ENCODE data around the gene PEAK3.

PEAK3 gene, protein sequence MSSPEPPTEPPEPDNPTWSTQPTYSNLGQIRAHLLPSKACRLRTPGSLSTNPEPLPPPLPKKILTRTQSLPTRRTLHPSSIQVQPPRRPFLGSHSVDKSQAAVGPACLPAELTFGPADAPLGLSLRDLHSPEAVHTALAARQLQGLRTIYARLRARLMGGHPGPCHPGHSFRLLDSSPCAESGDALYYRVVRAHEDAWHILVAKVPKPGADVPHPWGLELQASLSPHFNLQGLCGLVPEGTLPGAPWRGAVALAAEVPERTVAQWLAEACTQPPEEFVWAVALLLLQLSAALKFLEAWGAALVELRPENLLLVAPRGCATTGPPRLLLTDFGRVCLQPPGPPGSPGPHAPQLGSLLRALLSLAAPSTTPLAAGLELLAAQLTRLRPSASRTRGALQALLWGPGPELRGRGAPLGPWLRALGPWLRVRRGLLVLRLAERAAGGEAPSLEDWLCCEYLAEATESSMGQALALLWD

DNA sequence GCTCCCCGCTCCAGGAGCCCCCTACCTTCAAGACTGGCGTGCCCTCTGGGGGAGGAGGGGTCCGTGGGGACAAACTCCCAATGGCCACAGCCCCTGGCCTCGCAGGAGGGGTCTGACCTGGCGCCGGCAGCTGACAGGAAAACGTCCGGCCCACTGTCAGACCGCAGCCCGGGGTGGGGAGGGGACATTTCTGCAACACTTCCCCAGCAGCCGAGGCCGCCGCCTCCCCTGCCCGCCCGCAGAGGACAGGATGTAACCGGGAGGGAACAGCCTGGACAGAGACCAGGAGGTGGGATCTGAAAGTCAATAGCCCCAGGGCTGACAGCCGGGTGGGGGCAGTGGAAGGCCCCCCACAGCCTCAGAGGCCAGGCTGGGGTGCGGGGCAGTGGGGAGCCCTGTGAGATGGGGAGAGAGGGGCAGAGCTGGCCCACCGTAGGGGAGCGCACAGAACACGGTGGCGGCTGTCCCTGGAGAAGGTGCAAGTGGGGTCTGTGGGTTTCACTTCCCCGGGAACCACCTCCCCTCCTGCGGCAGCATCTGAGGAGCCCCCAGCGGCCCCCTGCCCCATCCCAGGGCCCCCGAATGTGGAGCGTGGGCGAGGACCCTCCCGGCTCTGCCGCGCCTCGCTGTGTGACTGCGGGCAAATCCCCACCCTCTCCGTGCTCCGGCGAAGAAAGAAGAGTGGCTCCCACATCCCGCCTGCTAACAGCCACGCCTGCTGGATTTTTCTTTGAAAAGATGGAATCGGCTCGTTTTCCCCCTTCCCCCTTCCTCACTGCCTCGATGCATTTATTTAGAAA lies at the start of gene PEAK3:
TSS of gene PEAK3 (minus strand) at position 114 of the 800 bp plus-strand sequence. CDS start 1,244 bp downstream, outside the sequence.
- no peak for DNase-seq

DNA sequence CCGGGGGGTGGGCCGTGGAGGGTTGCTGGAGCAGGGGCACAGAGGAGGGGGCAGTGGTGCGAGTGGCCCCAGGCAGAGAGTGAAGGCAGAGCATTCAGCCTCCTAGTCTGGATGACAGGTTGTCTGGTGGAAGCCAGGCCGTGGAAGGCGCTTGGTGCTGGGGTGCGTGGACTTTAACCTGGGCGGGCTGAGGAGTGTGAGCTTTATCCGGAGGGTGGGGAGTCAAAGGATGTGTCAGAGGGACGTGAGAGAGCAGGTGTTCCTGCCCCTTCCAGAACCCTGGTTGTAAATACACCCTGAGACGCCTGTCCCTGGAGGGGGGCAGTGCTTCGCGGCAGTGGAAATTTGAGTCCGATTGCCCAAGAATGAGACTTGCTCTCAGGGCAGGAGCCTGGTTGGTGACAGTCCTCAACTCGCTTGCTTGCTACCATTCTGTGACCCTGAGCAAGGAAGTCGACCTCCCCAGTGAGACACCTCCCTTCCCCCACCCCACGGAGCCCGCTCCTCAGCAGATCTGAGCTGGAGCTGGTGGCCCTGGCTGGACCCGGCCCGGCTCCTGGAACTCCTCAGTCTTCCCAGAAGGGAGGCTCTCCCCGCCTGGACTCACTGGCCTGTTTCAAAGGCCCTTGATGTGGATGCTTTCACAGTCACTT lies 48.8 kb upstream of the PEAK3 start:
- no peak for DNase-seq

DNA sequence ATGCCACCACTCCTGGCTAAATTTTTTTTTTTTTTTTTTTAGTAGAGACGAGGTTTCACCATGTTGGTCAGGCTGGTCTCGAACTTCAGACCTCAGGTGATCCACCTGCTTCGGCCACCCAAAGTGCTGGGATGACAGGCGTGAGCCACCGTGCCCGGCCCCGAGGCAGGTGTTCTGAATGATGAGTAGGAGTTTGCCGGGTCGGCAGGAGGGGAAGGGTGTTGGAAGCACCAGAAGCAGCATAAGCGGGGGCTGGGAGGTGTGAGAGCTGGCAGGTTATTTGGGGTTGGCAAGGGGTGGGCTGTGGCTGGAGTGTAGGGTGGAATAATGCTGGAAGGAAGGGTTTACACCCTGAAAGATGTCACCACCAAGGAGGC lies 48.3 kb upstream of the PEAK3 start:
- DNase-seq, result no peak

DNA sequence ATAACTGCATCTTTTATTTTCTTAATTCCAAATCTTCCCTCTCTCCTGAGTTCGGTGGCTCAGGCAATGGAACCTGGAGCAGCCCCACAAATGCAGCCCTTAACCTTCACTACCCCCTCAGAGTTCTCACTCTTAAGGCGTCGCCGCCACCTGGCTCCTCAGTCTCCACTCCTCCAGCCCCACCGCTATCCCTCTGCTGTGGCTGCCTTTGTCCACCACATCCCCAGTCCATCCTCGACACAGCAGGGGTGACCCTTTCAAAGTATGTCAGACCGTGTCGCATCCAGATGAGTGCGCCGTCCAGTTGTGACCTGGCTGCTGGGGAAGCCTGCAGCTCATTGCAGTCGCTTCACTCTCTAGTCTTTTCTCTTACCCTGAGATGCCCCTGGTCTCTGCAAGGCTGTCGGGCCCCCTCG lies 47.5 kb upstream of the PEAK3 start:
- DNase-seq, result no peak

DNA sequence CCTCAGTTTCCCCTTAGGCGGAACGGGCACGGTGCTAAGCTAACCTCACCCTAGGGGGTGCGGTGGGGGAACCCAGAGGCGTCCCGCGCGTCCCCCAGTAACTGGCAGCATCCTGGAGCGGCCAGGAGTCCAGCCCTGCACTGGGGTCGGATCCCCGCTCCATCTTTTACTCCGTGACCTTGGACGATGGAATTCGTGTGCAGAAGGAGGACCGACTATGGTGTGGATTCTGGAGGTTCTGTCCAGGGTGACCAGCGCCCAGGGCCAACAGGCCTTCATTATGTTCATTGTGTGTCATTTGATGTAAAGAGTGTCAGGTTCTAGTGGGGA lies 47.1 kb upstream of the PEAK3 start:
- no peak for DNase-seq

DNA sequence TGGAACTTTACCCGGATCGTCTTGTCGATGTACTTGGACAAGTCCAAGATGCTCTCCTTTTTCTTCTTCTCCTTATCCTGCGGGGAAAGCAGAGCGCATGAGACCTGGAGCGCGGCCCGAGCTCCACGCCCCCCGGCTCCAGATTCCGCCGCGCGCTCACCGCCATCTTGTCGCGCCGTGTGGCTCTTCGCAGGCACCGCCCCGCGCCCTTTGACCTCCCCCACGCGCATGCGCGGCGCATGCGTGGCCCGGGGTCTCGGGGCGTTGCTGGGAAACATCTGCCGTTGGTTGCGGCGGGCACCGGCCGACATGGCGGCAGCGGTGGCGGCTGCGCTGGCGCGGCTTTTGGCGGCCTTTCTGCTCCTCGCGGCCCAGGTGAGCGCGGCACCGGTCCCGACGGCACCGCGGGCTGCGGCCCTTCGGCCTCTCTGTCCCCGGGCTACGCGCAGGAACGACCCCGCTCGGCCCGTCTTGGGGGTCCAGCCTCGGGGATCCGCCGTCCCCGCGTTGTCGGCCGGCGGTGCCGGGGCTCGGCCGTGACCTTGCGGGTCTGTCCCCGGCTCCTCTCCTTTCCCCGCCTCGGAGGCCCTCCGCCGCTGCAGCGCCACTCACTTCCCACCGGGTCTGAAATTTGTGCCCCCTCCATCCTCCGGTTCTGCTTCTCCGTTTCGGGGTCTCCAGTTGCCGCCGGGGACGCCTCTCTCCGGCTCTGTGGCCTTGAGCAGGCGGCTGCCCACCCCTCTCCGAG lies 46.6 kb upstream of the PEAK3 start, which contains the start of the genes LSM7 and SPPL2B:
TSS of gene LSM7 (minus strand) at position 186 of the 748 bp plus-strand sequence. CDS start at position 166, 20 bp downstream.
TSS of gene SPPL2B (plus strand) at position 284 of the 748 bp plus-strand sequence. CDS start at position 310, 26 bp downstream.
- peak; percentile 81 for DNase-seq

DNA sequence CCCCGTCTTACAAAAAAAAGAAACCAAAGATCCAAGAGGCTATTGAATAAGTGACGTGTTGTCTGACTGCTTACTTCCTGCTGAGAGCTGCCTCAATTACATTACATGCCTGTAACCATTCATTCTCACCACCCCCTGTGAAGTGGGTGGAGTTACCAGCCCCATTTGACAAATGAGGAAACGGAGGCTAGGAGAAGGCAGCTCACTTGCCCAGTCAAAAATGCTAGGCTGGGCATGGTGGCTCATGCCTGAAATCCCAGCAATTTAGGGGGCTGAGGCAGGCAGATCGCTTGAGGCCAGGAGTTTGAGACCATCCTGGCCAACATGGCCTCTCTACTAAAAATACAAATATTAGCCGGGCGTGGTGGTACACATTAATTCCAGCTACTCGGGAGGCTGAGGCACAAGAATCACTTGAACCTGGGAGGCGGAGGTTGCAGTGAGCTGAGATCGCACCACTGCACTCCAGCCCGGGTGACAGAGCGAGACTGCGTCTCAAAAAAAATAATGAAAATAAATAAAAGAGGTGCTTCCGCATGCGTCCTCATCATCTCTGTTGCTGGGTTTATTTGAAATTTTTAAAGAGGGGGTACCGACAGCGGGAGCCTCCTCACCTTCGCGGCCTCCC lies 45.9 kb upstream of the PEAK3 start:
- DNase-seq, result peak; percentile 63

DNA sequence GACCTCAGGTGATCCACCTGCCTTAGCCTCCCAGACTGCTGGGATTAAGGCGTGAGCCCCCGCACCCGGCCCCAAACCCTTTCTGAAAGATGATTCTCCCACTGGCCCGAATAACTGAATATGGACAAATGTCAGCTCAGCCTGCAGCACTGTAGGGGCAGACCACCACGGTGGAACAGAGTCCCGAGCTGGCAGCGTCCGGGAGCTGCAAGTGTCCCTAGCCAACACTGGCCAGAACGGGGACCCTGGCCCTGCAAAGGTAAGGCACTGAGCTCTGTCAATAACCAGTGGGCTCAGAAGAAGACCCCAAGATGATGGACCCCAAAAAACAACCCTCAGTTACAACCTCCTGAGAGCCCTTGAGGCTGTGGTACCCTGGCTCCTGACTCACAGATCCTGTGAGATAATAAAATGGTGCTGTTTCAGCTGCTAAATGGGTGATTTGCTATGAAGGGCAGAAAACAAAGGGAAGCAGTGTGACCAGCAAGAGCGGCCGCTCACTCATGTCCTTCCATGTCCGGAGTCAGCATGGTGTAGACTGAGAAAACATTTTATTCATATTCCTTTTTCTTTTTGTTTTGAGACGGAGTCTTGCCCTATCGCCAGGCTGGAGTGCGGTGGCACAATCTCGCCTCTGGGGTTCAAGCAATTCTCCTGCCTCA lies 44.9 kb upstream of the PEAK3 start:
- no peak for DNase-seq

DNA sequence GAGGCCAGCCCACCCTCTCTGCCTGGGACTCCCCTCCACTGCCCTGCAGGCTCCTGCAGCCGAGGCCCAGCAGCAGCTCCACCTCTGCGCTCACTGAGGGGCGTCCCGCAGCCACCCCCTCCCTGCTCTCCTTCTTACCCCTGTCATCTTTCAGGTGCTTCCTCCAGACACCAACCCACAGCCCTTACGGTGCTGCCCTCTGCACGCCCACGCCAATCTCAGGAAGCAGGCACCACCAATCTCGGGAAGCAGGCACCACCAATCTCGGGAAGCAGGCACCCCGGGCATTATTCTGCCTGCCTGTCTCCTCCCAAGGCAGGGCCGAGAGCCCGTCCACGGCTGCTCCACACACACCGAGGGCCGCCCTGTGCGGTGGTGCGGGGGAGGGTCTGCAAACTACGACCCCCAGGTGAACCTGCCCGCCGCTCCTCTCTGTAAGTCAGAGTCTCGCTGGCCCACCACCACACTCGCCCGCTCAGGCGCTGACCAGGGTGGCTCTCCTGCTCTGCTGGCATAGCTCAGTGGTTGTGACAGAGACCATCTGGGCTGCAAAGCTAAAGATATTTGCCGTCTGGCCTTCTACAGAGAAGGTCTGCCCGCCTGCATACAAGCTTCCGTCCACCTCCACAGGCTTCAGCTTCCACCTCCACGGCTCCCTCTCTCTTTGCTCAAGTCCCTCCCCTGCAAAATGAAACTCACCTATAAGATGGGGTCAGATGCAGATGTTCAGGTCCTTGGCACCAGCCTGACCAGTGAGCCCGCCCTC lies 43.5 kb upstream of the PEAK3 start:
- no peak for DNase-seq

DNA sequence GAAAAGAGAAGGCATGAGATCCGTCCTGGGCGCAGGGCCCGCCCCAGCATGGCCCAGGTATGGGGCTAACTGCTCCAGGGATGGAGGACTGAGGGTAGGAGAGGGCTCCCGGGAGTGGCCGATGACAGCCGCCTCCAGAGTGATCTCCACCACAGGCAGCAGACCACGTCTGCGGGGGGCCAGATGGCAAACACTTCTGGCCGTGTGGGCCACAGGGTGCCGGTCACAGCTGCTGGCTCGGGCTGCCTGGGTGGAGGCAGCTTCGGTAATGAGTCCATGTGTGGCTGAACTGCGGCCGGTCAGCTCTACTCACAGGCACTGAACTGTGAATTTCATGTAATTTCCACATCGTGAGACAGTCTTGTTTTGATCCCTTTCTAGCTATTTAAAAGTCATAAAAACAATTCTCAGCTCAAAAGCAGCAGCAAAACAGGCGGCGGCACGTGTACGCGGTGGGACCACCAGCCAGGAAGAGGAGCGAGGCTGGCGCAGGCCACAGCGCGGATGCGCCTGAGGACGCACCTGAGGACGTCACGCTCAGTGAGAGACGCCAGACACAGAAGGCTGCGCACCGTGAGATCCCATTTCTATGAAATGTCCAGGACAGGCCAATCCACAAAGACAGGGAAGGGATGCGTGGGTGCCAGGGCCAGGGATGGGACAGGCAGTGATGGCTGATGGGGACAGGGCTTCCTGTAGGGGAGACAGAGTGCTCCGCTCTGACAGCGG lies 42.4 kb upstream of the PEAK3 start:
- no peak for DNase-seq

DNA sequence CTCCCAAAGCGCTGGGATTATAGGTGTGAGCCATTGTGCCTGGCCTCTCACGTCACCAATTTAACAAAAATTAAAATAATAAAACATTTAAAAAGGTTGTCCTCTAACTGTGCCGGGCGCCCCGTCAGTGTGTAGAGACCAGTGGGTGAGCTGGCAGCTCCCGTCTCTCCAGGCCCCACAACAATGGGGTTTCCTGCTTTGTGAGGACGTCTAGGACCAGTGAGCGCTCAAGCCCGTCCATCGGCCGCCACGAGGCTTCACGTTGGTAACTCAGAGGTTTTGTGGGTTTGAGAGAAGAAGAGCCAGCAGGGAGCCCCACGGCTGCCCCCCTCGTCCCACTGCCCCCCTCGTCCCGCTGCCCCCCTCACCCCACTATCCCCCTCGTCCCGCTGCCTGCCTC lies 41.7 kb upstream of the PEAK3 start:
- no peak for DNase-seq

DNA sequence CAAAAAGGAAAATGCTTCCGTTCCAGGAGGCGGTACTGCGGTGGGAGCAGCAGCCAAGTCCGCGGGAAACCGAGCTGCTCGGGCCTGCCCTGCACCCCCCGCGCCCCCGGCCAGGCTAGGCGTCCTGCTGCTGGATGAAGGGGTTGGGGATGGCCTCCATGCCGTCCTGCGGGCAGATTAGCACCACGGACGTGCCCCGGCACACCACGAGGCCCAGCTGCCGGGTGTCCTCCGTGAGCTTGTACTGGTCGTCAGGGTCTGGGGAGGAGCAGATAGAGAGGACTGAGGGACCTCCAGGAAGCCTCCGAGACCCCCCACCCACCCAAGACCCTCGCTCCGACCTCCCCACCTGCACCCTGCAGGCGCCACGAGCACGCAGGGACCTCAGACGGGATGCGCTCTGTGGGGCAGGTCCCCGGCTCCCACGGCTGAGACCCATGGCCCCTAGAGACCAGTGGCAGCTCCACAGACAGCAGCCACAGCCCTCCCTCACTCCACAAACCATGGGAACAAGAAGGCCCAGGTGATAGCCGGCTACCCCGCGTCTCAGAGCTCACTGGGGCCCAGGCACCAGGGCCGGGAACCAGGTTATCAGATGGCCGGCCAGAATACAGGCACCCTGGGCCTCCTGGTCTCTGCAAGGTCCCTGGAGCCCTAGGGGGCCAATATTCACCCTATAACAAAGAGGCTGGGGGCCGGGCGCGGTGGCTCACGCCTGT lies 39.7 kb upstream of the PEAK3 start:
- no peak for DNase-seq

DNA sequence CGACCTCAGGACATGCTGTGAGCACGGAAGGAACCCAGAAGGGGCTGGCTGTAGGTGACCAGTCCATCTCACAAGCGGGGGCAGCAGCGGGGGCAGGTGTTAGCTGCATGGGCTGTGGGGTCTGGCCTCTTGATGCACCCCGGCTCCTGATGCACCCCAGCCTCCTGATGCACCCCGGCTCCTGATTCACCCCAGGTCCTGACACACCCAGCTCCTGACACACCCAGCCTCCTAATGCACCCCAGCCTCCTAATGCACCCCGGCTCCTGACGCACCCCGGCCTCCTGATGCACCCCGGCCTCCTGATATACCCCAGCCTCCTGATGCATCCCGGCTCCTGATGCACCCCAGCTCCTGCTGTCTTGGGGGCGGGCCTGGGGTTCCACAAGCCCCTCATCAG lies 39.0 kb upstream of the PEAK3 start:
- no peak for DNase-seq

DNA sequence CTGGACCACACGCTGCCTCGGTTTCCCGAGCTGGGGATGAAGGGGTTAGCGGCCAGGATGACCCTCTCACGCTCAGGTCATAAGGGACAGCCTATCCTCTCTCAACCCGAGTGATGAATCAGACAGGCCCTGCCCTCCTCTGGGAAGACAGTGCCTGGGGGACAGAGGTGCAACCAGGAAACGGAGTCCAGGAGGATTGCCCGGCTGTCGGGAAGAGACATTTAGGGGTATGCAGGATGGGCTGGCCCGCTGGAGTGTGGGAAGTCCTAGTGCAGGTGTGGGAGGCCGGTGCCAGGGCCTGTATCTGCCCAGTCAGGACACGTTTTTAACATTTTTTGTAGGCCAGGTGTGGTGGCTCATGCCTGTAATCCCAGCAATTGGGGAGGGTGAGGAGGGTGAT lies 38.1 kb upstream of the PEAK3 start:
- DNase-seq, result no peak

DNA sequence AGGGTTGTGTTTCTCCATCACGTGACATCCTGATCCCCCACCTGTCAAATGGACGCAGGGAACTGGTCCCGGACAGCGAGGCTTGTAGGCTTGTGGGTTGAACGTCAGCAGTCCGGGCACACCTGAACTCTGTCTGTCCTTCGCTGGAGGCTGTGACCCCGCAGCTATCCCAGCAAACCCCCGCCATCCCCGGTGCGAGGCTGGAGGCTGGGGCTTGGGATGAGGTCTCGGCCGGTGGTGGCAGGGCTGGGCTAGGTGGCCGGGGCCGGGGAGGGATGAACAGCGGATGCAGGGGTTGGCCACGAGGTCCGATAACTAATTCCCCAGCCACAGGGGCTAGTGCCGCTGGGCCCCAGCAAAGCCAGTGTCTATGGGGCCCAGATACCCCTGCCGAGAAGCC lies 37.6 kb upstream of the PEAK3 start:
- no peak for DNase-seq

DNA sequence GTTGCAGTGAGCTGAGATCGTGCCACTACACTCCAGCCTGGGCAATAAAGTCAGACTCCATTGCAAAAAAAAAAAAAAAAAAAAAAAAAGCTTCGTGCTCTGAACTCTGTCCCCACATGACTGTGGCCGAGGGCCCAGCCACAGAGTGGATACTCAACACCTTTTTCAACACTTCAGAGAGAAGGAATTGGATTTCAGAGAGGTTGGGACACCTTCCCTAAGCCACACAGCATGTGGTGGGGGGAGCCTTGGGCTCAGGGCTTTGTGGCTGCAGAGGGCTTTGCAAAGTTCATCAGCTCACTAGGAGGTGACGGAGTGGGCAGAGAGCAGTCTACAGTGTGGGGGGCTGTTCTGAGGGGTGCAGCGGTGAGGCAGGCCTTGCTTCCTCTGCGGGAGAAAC lies 36.9 kb upstream of the PEAK3 start:
- no peak for DNase-seq

DNA sequence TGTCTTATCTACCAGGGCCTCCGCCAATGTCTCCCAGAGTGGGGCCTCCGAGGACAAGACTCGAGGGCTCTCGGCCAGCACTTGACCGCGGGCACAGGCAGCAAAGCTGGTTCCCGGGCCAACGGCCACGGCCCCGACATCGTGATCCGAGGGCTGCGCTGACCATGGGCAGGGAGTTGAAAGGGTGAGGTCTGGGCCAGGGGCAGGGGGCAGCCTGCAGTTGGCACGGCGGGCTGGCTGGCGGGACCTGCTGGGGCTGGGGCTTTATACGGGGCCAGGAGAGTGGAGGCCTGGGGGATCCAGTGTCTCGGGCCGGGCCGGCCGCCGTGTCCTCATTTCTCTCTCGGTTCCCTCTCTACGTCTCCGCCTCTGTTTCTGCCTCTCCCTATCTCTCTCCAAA lies 35.8 kb upstream of the PEAK3 start:
- DNase-seq, result no peak

DNA sequence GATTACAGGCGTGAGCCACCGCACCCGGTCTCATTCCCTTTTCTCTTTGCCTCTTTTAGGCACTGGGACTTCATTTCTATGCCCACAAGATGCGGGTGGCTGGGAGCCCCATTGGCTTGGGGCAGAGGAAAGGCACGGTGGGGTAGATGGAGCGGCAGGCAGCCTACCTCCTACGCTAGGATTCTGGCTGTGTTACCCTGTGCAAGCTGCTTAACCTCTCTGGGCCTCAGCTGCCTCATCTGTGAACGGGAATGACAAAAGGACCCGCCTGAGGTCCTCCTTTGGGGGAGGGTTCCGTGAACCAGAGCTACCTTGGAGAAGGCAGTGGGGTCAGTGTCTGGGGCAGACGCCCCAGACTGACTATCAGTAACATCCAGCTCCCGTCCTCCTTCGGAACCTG lies 35.3 kb upstream of the PEAK3 start:
- DNase-seq, result no peak

DNA sequence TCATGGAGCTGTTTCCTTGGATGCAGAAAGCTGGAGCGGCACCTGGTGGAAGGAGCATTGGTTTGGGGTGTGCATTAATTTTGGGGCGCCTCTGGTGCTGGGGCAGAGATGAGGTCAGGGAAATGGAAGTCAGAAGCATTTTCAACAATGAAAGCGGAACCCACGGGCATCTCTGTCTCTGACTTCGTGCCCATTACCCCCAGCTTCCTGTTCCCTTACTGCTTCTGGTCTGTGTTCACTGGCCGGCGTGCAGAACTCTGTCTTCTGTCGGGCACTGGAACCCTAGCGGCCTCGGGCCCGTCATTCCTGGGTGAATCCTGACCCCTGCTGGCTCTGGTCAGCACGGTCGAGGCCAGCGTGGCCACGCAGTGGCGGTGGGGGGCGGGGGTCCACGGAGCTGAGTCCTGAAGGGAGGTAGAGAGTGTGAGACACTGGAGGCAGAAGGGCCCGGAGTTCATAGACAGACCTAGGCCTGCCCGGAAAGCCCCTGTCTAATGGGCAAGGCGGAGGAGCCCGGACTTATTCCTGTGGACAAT lies 33.9 kb upstream of the PEAK3 start:
- peak; percentile 41 for DNase-seq
